ENCODE measurements around the gene FOSL2.
A peak's percentile ranks its signal among the peaks of the same experiment; 100 is the strongest.

Gene FOSL2

GRCh38 chr2:28415010-28415409, 22.4 kb downstream of the FOSL2 start:
- no peak for DNase-seq
- Histone ChIP-seq H3K27ac (peak overlapping the region; percentile 7 to 29), H3K36me3 (peaks cover 70 to 89% (median 88%) of the 10 kb centered on the region in 3 donors), H3K4me3 (no peak overlapping the region), H3K4me1 (peaks cover 0 to 70% (median 36%) of the 10 kb centered on the region in 4 donors), H3K27me3 (no peaks in the 10 kb centered on the region), H3K9me3 (no peaks in the 10 kb centered on the region)
- intact Hi-C loops (cut with DNase I; ENCODE audit: low total_unique reads) = no loop called here
- TF ChIP-seq, protein P1, sequence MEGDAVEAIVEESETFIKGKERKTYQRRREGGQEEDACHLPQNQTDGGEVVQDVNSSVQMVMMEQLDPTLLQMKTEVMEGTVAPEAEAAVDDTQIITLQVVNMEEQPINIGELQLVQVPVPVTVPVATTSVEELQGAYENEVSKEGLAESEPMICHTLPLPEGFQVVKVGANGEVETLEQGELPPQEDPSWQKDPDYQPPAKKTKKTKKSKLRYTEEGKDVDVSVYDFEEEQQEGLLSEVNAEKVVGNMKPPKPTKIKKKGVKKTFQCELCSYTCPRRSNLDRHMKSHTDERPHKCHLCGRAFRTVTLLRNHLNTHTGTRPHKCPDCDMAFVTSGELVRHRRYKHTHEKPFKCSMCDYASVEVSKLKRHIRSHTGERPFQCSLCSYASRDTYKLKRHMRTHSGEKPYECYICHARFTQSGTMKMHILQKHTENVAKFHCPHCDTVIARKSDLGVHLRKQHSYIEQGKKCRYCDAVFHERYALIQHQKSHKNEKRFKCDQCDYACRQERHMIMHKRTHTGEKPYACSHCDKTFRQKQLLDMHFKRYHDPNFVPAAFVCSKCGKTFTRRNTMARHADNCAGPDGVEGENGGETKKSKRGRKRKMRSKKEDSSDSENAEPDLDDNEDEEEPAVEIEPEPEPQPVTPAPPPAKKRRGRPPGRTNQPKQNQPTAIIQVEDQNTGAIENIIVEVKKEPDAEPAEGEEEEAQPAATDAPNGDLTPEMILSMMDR (IDR thresholded peaks at IDR 0.05) = no peak

DNA sequence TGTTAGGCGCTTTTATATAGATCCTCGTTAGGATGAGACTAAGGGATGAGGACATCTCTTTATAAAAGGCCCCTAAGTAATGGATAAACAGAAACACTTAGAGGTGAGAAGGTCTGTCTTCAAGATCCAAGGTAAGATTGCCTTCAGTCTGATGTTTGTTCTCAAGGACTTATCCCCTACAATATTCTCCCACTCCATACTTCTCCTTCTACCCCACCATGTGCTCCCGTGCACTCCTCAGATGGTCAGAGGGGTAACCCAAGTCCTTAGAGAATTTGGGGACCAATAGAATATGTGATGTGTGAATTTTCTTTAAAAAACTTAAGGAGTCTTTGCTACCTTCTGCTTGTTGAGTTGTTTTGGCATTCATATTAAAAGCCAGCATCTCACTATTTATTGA, 23.1 kb downstream of the FOSL2 start:
- Histone ChIP-seq H3K9me3 (no peaks in the 10 kb centered on the region), H3K36me3 (peaks cover 65 to 88% (median 88%) of the 10 kb centered on the region in 3 donors), H3K4me3 (no peak overlapping the region), H3K27ac (no peak overlapping the region), H3K27me3 (no peaks in the 10 kb centered on the region), H3K4me1 (peaks cover 0 to 70% (median 36%) of the 10 kb centered on the region in 4 donors)
- TF ChIP-seq, protein P1 (IDR thresholded peaks at IDR 0.05) = no peak
- no peak for DNase-seq
- intact Hi-C loops (cut with DNase I; ENCODE audit: low total_unique reads) = no loop called here

DNA sequence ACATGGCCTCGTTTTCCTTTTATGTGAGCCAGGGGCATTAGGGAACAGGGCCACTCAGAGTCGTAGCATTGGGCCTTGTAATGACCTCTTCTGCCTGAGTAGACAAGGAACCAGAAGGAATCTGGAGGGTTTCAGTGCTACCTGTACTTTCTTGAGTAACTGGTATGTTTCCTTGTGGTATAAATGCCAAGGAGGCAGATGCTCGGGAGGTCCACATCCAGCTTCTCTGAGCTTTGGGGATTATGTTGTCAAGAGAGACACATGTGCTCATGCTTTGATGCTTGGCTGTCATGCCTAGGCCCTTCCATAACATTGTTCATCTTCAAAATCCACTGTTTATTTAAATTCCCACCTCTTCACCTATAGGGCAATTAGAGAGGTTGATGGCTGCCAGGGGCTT, 26.3 kb downstream of the FOSL2 start:
- H3K4me1 ChIP-seq = peaks cover 0 to 37% (median 13%) of the 10 kb centered on the region in 4 donors
- peak in 1 of 2 donors; percentile 48 for DNase-seq
- H3K27ac ChIP-seq = no peak overlapping the region
- no peaks in the 10 kb centered on the region for H3K9me3 ChIP-seq
- H3K4me3 ChIP-seq = no peak overlapping the region
- intact Hi-C loops (cut with DNase I; ENCODE audit: low total_unique reads) = no loop called here
- TF ChIP-seq, protein P1 (IDR thresholded peaks at IDR 0.05) = no peak
- no peaks in the 10 kb centered on the region for H3K27me3 ChIP-seq
- peaks cover 32 to 68% (median 55%) of the 10 kb centered on the region in 3 donors for H3K36me3 ChIP-seq

DNA sequence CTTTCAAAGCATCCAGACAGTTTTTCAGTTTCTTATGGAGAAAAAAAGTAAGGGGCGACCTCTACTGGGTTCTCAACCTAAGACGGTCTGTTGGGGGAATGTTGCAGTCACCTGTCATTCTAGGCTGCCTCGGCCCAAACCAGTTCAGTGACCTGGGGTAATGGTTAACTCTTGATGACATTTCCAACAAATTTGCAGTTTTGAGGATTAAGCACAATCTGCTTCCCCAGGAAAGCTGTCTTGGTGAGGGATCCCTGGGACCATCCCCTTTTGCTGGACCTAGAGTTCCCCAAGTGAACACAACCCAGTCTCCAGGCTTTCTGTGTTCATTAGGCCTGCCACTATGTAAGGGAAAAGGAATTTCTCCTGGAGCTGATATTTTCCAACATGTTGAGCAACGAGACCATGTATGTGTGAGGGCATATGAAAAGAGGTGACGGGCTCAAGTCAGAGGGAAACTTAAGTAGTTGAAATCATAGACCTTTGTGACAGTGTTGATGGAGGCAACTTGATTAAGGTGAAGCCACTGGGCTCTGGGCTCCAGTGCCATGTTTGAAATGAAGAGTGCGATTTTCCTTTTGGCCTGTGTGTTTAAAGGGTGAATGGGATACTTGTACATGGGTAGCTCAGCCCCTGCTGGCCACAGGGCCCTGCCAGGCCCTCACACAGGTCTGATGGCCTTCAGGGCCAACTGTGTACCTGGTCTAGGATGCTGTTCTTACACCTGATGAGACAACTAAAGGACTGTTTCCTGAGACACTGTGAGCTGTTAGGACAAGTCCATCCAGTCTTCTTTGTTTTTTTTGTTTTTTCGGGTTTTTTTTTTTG, 27.0 kb downstream of the FOSL2 start:
- intact Hi-C loops (cut with DNase I; ENCODE audit: low total_unique reads) = no loop called here
- peaks cover 0 to 30% (median 6%) of the 10 kb centered on the region in 4 donors for H3K4me1 ChIP-seq
- no peaks in the 10 kb centered on the region for H3K27me3 ChIP-seq
- TF ChIP-seq, protein P1 (IDR thresholded peaks at IDR 0.05) = no peak
- no peak overlapping the region for H3K27ac ChIP-seq
- H3K9me3 ChIP-seq = no peaks in the 10 kb centered on the region
- H3K36me3 ChIP-seq = peaks cover 25 to 61% (median 48%) of the 10 kb centered on the region in 3 donors
- DNase-seq = peak; percentile 15 to 51
- H3K4me3 ChIP-seq = no peak overlapping the region

DNA sequence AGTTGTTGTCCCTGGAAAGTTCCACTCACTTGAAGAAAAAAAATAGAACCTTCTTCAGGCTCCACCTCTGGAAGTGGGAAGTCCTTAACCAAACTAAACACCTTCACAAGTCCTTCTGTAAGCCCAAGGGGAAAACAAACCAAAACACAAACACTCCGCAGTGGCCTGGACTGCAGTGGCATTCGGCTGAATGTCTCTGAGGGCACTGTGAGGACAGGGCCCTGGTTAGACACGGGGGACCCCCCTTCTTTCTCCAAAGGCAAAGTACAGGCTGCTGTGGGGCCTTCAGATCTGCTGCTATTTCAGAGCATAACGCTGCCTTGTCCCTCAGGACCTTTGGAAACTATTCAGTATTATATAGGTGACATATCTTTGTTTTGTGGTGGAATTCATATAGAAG, 28.1 kb downstream of the FOSL2 start:
- Histone ChIP-seq H3K9me3 (no peaks in the 10 kb centered on the region), H3K4me1 (peaks cover 0 to 23% (median under 1%) of the 10 kb centered on the region in 4 donors), H3K27me3 (no peaks in the 10 kb centered on the region), H3K36me3 (peaks cover 19 to 58% (median 38%) of the 10 kb centered on the region in 3 donors), H3K27ac (no peak overlapping the region), H3K4me3 (no peak overlapping the region)
- TF ChIP-seq, protein P1 (IDR thresholded peaks at IDR 0.05) = no peak
- intact Hi-C loops (cut with DNase I; ENCODE audit: low total_unique reads) = no loop called here
- peak in 1 of 2 donors; percentile 51 for DNase-seq

Data from tibial artery (tissue), 4 donors.